GM21360 (cell line): ENCODE data around the gene CLCN2.
"Not testable (repeated sequence)": the region's sequence is repeated elsewhere in the genome, so short reads cannot be mapped to it uniquely, and the experiment has no call there.

Experiments
- ATAC-seq: cut with Tn5 transposase; IDR thresholded peaks from one replicate; pipeline ENCODE4 v1.9.1; 2021; ENCODE audit warnings: mild to moderate bottlenecking, moderate library complexity; ENCODE audit not compliant: unreplicated experiment

CLCN2 gene

GRCh38 chr3:184347321-184348056, 13.9 kb downstream of the CLCN2 start:
- ATAC-seq: no peak

GRCh38 chr3:184346480-184347190, 14.8 kb downstream of the CLCN2 start:
- no peak for ATAC-seq

GRCh38 chr3:184345317-184346144, 15.9 kb downstream of the CLCN2 start:
- ATAC-seq: no peak

GRCh38 chr3:184344579-184345316, 16.7 kb downstream of the CLCN2 start:
- no peak for ATAC-seq

GRCh38 chr3:184343200-184343876, 18.1 kb downstream of the CLCN2 start:
- no peak for ATAC-seq

- no peak for ATAC-seq
Observed at GRCh38 chr3:184341925-184342324, 19.5 kb downstream of the CLCN2 start.

- not testable (repeated sequence) for ATAC-seq
Observed at GRCh38 chr3:184339451-184340135, 21.8 kb downstream of the CLCN2 start.

- no peak for ATAC-seq
Observed at GRCh38 chr3:184339001-184339400, 22.4 kb downstream of the CLCN2 start.

GRCh38 chr3:184338511-184338945, 22.9 kb downstream of the CLCN2 start:
- ATAC-seq: no peak

- no peak for ATAC-seq
Observed at GRCh38 chr3:184337981-184338380, 23.4 kb downstream of the CLCN2 start.

GRCh38 chr3:184337399-184337714, 24.0 kb downstream of the CLCN2 start, which contains the start of gene FAM131A:
TSS of gene FAM131A (plus strand) at chr3:184337600. CDS start at chr3:184337631, 31 bp downstream.
- no peak for ATAC-seq

GRCh38 chr3:184336547-184337398, 24.6 kb downstream of the CLCN2 start:
- ATAC-seq: peak; percentile 1

GRCh38 chr3:184335661-184336546, 25.5 kb downstream of the CLCN2 start:
- ATAC-seq: peak; percentile 68

GRCh38 chr3:184335291-184335660, 26.1 kb downstream of the CLCN2 start:
- no peak for ATAC-seq

- ATAC-seq: no peak
Observed at GRCh38 chr3:184334470-184335158, 26.8 kb downstream of the CLCN2 start.

- no peak for ATAC-seq
Observed at GRCh38 chr3:184333700-184334099, 27.7 kb downstream of the CLCN2 start.

GRCh38 chr3:184333190-184333589, 28.2 kb downstream of the CLCN2 start:
- no peak for ATAC-seq
